ENCODE results near the gene CABLES1. TPM values are rescaled to one million over a fixed set of nuclear protein-coding genes. Genes with fewer than 3 reads are reported as not detected.

CABLES1 gene
- total RNA-seq, 6 experiments from 2014 or later, result 7.4 to 21.5 (median 11.3) TPM

GRCh38 chr18:23209796-23210195 is 74.5 kb downstream of the CABLES1 start:
- no peak for TF ChIP-seq POLR2A (IDR thresholded peaks at IDR 0.05)
- TF ChIP-seq CTCF (IDR thresholded peaks at IDR 0.05), result no peak
- Histone ChIP-seq H3K27me3 (no peaks in the 10 kb centered on the region), H3K36me3 (peaks cover 0 to 3% (median 0%) of the 10 kb centered on the region in 4 donors), H3K4me3 (no peak overlapping the region), H3K9me3 (no peaks in the 10 kb centered on the region), H3K27ac (no peak overlapping the region), H3K4me1 (no peaks in the 10 kb centered on the region)
- ATAC-seq, result no peak
- intact Hi-C loops (cut with DNase I), result no loop called here
- no peak for DNase-seq
- 83% methylated on average over 1 of the region's 7 CpGs for WGBS (ENCODE audit: insufficient coverage, low coverage, low lambda C conversion rate, missing lambda C conversion rate)

GRCh38 chr18:23210526-23210925 is 75.2 kb downstream of the CABLES1 start:
- no peak overlapping the region for H3K27ac ChIP-seq
- H3K9me3 ChIP-seq, result no peaks in the 10 kb centered on the region
- ATAC-seq (no peak), DNase-seq (no peak)
- H3K27me3 ChIP-seq, result no peaks in the 10 kb centered on the region
- WGBS (ENCODE audit: insufficient coverage, low coverage, low lambda C conversion rate, missing lambda C conversion rate), result 87% methylated on average over 3 of the region's 7 CpGs
- peaks cover 0 to 7% (median 0%) of the 10 kb centered on the region in 4 donors for H3K36me3 ChIP-seq
- TF ChIP-seq POLR2A (IDR thresholded peaks at IDR 0.05) (no peak), CTCF (IDR thresholded peaks at IDR 0.05) (no peak)
- no peaks in the 10 kb centered on the region for H3K4me1 ChIP-seq
- intact Hi-C loops (cut with DNase I), result no loop called here
- H3K4me3 ChIP-seq, result no peak overlapping the region

DNA sequence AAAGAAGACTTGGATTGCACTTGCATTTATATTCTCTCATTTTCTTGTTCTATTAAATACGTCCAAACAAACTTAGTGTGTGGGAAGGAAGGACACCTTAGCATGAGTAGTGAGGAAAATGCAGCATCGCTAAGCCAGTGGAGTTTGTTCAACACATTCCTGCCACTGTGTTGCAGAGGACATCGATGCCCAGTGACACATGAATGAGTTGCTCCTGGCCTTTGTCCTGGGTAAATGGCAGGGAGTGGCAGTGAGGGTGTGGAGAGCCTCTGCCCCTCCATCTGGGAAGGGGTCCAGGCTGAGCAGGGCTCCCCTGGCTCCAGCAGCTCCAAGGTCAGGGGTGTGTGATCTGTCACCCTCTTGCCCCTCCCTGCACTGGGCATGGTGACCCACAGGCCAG is 75.9 kb downstream of the CABLES1 start:
- Histone ChIP-seq H3K4me3 (no peak overlapping the region), H3K4me1 (no peaks in the 10 kb centered on the region), H3K36me3 (peaks cover 0 to 7% (median 0%) of the 10 kb centered on the region in 4 donors), H3K27me3 (no peaks in the 10 kb centered on the region), H3K9me3 (no peaks in the 10 kb centered on the region), H3K27ac (no peak overlapping the region)
- TF ChIP-seq CTCF (IDR thresholded peaks at IDR 0.05) (no peak), POLR2A (IDR thresholded peaks at IDR 0.05) (no peak)
- DNase-seq (no peak), ATAC-seq (no peak)
- WGBS (ENCODE audit: insufficient coverage, low coverage, low lambda C conversion rate, missing lambda C conversion rate), result 95% methylated on average over 3 of the region's 3 CpGs
- intact Hi-C loops (cut with DNase I), result no loop called here

DNA sequence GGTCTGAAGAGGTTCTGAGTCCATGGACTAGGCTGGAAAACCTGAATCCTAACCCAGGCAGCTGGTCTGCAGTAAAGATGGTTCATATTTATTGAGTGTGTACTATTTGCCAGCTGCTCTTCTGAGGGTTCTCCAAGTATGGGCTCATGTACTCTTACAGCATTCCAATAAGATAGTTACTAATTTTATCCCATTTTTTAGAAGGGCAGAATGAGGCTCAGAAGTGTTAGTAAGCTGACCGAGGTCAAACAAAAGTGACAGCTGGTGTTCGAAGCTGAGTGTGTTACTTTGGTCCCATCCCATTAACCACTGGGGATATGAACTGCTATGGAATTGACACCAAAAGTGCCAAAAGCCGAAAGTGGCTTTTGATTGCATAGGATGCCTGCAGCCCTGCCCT is 76.9 kb downstream of the CABLES1 start:
- no peak for TF ChIP-seq POLR2A (IDR thresholded peaks at IDR 0.05)
- TF ChIP-seq CTCF (IDR thresholded peaks at IDR 0.05), result no peak
- ATAC-seq (no peak), DNase-seq (no peak)
- no peak overlapping the region for H3K27ac ChIP-seq
- H3K9me3 ChIP-seq, result no peaks in the 10 kb centered on the region
- intact Hi-C loops (cut with DNase I), result no loop called here
- no peak overlapping the region for H3K4me3 ChIP-seq
- peaks cover 0 to 7% (median 0%) of the 10 kb centered on the region in 4 donors for H3K36me3 ChIP-seq
- WGBS (ENCODE audit: insufficient coverage, low coverage, low lambda C conversion rate, missing lambda C conversion rate), result 91% methylated on average over 3 of the region's 3 CpGs
- no peaks in the 10 kb centered on the region for H3K27me3 ChIP-seq
- H3K4me1 ChIP-seq, result no peaks in the 10 kb centered on the region

DNA sequence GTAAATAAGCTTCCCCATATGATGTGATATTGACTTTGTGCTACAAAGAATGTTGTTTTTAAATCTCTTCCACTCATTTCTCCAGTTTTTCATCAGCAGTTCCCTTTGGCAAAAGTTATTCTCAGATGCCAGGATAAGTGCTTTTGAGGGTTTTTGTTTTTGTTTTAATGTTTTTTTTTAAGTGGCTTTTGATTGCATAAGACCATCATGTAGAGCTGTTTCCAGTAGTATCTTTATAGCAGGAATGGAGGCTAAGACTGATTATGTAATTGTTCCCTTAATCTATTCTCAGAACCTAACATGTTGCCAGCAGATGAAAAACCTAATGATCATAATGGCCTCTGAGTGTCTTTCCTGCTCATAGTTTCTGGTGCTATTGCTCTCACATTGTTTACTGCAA is 77.9 kb downstream of the CABLES1 start:
- intact Hi-C loops (cut with DNase I), result no loop called here
- ATAC-seq (no peak), DNase-seq (no peak)
- Histone ChIP-seq H3K27me3 (no peaks in the 10 kb centered on the region), H3K4me3 (no peak overlapping the region), H3K4me1 (no peaks in the 10 kb centered on the region), H3K36me3 (peaks cover 0 to 7% (median 0%) of the 10 kb centered on the region in 4 donors), H3K27ac (no peak overlapping the region), H3K9me3 (no peaks in the 10 kb centered on the region)
- no peak for TF ChIP-seq POLR2A (IDR thresholded peaks at IDR 0.05)
- TF ChIP-seq CTCF (IDR thresholded peaks at IDR 0.05), result no peak
